H9 (cell line): ENCODE results near the gene DCAF6. TPM values are rescaled to one million over a fixed set of nuclear protein-coding genes. Genes with fewer than 3 reads are reported as not detected.

ENCODE experiments used
- DNase-seq: peaks from one replicate; pipeline ENCODE4 v3.0.0-alpha.2; 2017
- H2AFZ ChIP-seq: one replicate; pipeline ENCODE4 v1.6.1; 2013; ENCODE audit warnings: mild to moderate bottlenecking, low read length, control low read depth, moderate library complexity
- H2AK5ac ChIP-seq: 2 replicates; pipeline ENCODE4 v1.6.1; 2013; ENCODE audit warnings: low read length, control low read depth, mixed read lengths; ENCODE audit not compliant: insufficient read length
- H2BK120ac ChIP-seq: one replicate; pipeline ENCODE4 v1.6.1; 2013; ENCODE audit warnings: low read depth, mild to moderate bottlenecking, low read length, control low read depth, inconsistent platforms; ENCODE audit not compliant: poor library complexity, severe bottlenecking
- H2BK12ac ChIP-seq: 2 replicates; pipeline ENCODE4 v1.6.1; 2013; ENCODE audit warnings: low read length, control low read depth, mixed read lengths, low read depth; ENCODE audit not compliant: insufficient read length
- H2BK15ac ChIP-seq: 2 replicates; pipeline ENCODE4 v1.6.1; 2013; ENCODE audit warnings: low read depth, low read length, control low read depth
- H2BK20ac ChIP-seq: one replicate; pipeline ENCODE4 v1.6.1; 2013; ENCODE audit warnings: low read depth, mild to moderate bottlenecking, low read length, control low read depth, inconsistent platforms; ENCODE audit not compliant: poor library complexity, severe bottlenecking
- H2BK5ac ChIP-seq: 2 replicates; pipeline ENCODE4 v1.6.1; 2013; ENCODE audit warnings: low read length, control low read depth, mixed read lengths; ENCODE audit not compliant: insufficient read length
- H3K14ac ChIP-seq: 2 replicates; pipeline ENCODE4 v1.6.1; 2013; ENCODE audit warnings: low read length, control low read depth; ENCODE audit not compliant: insufficient read depth
- H3K18ac ChIP-seq: 2 replicates; pipeline ENCODE4 v1.6.1; 2013; ENCODE audit warnings: low read depth, mild to moderate bottlenecking, mixed read lengths, low read length, control low read depth; ENCODE audit not compliant: insufficient read length
- H3K23ac ChIP-seq: 2 replicates; pipeline ENCODE4 v1.6.1; 2013; ENCODE audit warnings: low read length, control low read depth, mixed read lengths, low read depth; ENCODE audit not compliant: insufficient read length
- H3K23me2 ChIP-seq: 2 replicates; pipeline ENCODE4 v1.6.1; 2013; ENCODE audit warnings: low read depth, mild to moderate bottlenecking, mixed read lengths, low read length, control low read depth; ENCODE audit not compliant: insufficient read length, poor library complexity, severe bottlenecking
- H3K27ac ChIP-seq: 2 replicates; pipeline ENCODE4 v1.5.1; 2013; ENCODE audit warnings: low read length, control low read depth, mixed read lengths, low read depth; ENCODE audit not compliant: insufficient read length
- H3K27me3 ChIP-seq: 2 replicates; pipeline ENCODE4 v1.6.1; 2013; ENCODE audit warnings: low read length, control low read depth, inconsistent platforms; ENCODE audit not compliant: insufficient read depth
- H3K4ac ChIP-seq: 2 replicates; pipeline ENCODE4 v1.6.1; 2013; ENCODE audit warnings: low read depth, mild to moderate bottlenecking, control low read depth, inconsistent platforms, low read length, moderate library complexity
- H3K4me1 ChIP-seq: 2 replicates; pipeline ENCODE4 v1.6.1; 2013; ENCODE audit warnings: low read length, control low read depth, inconsistent platforms; ENCODE audit not compliant: insufficient read depth
- H3K4me2 ChIP-seq: 2 replicates; pipeline ENCODE4 v1.6.1; 2013; ENCODE audit warnings: low read length, control low read depth, mixed read lengths; ENCODE audit not compliant: insufficient read length, insufficient read depth
- H3K56ac ChIP-seq: 2 replicates; pipeline ENCODE4 v1.6.1; 2013; ENCODE audit warnings: low read depth, mild to moderate bottlenecking, mixed read lengths, low read length, control low read depth; ENCODE audit not compliant: insufficient read length
- H3K79me1 ChIP-seq: 2 replicates; pipeline ENCODE4 v1.6.1; 2013; ENCODE audit warnings: low read depth, mild to moderate bottlenecking, moderate library complexity, low read length, control low read depth, inconsistent platforms; ENCODE audit not compliant: insufficient read depth, poor library complexity, severe bottlenecking
- H3K79me2 ChIP-seq: 2 replicates; pipeline ENCODE4 v1.6.1; 2013; ENCODE audit warnings: low read length, control low read depth, inconsistent platforms; ENCODE audit not compliant: insufficient read depth
- H3K9ac ChIP-seq: 2 replicates; pipeline ENCODE4 v1.6.1; 2013; ENCODE audit warnings: low read length, control low read depth, mixed read lengths; ENCODE audit not compliant: insufficient read length; ENCODE audit errors: extremely low read depth
- H3K9me3 ChIP-seq: one replicate; pipeline ENCODE4 v1.6.1; 2013; ENCODE audit warnings: low read depth, low read length, inconsistent platforms; ENCODE audit not compliant: control insufficient read depth
- H3T11ph ChIP-seq: one replicate; pipeline ENCODE4 v1.6.1; 2013; ENCODE audit warnings: mild to moderate bottlenecking, low read length, control low read depth, inconsistent platforms
- H4K20me1 ChIP-seq: one replicate; pipeline ENCODE4 v1.6.1; 2013; ENCODE audit not compliant: control insufficient read depth, insufficient read length, insufficient read depth
- H4K5ac ChIP-seq: 2 replicates; pipeline ENCODE4 v1.6.1; 2013; ENCODE audit warnings: low read depth, mild to moderate bottlenecking, mixed read lengths, low read length, control low read depth; ENCODE audit not compliant: insufficient read length
- H4K8ac ChIP-seq: replicated peaks from 2 replicates; pipeline ENCODE4 v1.6.1; 2013; ENCODE audit warnings: low read length, control low read depth, mixed read lengths, low read depth; ENCODE audit not compliant: insufficient read length
- H4K91ac ChIP-seq: 2 replicates; pipeline ENCODE4 v1.6.1; 2013; ENCODE audit warnings: low read depth, mild to moderate bottlenecking, moderate library complexity, mixed read lengths, low read length, control low read depth; ENCODE audit not compliant: insufficient read length
- H3K27ac Mint-ChIP-seq, 3 experiments: 2 replicates in 2 of 3; 3 replicates in 1 of 3; pipeline ENCODE4 v1.8.0; 2020 to 2021; ENCODE audit warnings: mixed read lengths in 3 of 3, mild to moderate bottlenecking in 1 of 3, moderate library complexity in 1 of 3
- H3K27me3 Mint-ChIP-seq: 2 replicates; pipeline ENCODE4 v1.8.0; 2021; ENCODE audit warnings: low read depth, mild to moderate bottlenecking, moderate library complexity, mixed read lengths
- H3K36me3 Mint-ChIP-seq, 3 experiments: 2 replicates in 2 of 3; 3 replicates in 1 of 3; pipeline ENCODE4 v1.8.0; 2020 to 2021; ENCODE audit warnings: low read depth in 3 of 3, mixed read lengths in 3 of 3; ENCODE audit not compliant: insufficient read depth in 1 of 3
- H3K4me1 Mint-ChIP-seq, 2 experiments: 2 replicates each; pipeline ENCODE4 v1.8.0; 2020; ENCODE audit warnings: mixed read lengths in 2 of 2
- H3K4me3 Mint-ChIP-seq, 2 experiments: 2 replicates in 1 of 2; 3 replicates in 1 of 2; pipeline ENCODE4 v1.8.0; 2020 to 2021; ENCODE audit warnings: mild to moderate bottlenecking in 2 of 2, mixed read lengths in 2 of 2, moderate library complexity in 1 of 2
- H3K9me3 Mint-ChIP-seq, 2 experiments: 2 replicates in 1 of 2; 3 replicates in 1 of 2; pipeline ENCODE4 v1.8.0; 2020; ENCODE audit warnings: mild to moderate bottlenecking in 2 of 2, mixed read lengths in 2 of 2, moderate library complexity in 1 of 2
- WGBS: extraction: QIAGEN DNeasy Blood & Tissue Kit; methylation state at CpG from one replicate; pipeline ENCODE4 v1.1.7; 2013; ENCODE audit warnings: missing lambda C conversion rate, low lambda C conversion rate, mixed read lengths; ENCODE audit not compliant: insufficient read length; ENCODE audit errors: extremely low coverage; 5-methylcytosine and 5-hydroxymethylcytosine counted together
- total RNA-seq: library from RNA; stranded (reverse); gene quantifications from 2 replicates; pipeline ENCODE4 v1.2.1, GENCODE V29; 2021
- TF ChIP-seq, protein P1 (sequence below): fragments of 200-600 bp; sonication (generic); conservative IDR thresholded peaks from 3 replicates; pipeline ENCODE4 v1.8.0; 2021; ENCODE audit warnings: antibody characterized with exemption, mild to moderate bottlenecking

DCAF6 gene
- total RNA-seq, 1 experiment from 2014 or later, result 16.0 TPM

DNA sequence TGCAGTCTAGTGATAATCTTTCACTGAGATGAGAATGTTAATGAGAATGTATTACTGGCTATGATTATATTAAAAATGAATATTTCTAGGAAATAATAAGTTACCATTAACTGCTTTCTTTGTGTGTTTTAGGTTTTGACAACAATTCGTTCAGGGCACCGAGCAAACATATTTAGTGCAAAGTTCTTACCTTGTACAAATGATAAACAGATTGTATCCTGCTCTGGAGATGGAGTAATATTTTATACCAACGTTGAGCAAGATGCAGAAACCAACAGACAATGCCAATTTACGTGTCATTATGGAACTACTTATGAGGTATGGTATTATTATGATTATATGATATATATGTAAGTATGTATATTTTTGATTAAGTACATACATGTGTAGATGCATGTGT is 38.2 kb downstream of the DCAF6 start:
- Histone ChIP-seq H4K5ac (no peak overlapping the region), H4K91ac (no peak overlapping the region), H3K56ac (no peak overlapping the region), H2AFZ (no peak overlapping the region), H3K14ac (no peak overlapping the region), H4K8ac (no peak overlapping the region), H2BK12ac (no peak overlapping the region), H3K27ac (no peak overlapping the region), H2AK5ac (no peak overlapping the region), H3K79me2 (no peaks in the 10 kb centered on the region), H3T11ph (no peak overlapping the region), H2BK5ac (no peak overlapping the region), H3K4me2 (no peak overlapping the region), H3K4me1 (no peaks in the 10 kb centered on the region), H3K23me2 (no peaks in the 10 kb centered on the region), H2BK120ac (no peak overlapping the region), H3K9ac (no peak overlapping the region), H3K23ac (no peak overlapping the region), H4K20me1 (no peaks in the 10 kb centered on the region), H2BK15ac (no peak overlapping the region), H2BK20ac (no peak overlapping the region), H3K4ac (no peak overlapping the region), H3K18ac (no peak overlapping the region), H3K9me3 (no peaks in the 10 kb centered on the region), H3K27me3 (no peaks in the 10 kb centered on the region), H3K79me1 (no peaks in the 10 kb centered on the region)
- no peak overlapping the region for H3K27ac Mint-ChIP-seq
- TF ChIP-seq, protein P1, sequence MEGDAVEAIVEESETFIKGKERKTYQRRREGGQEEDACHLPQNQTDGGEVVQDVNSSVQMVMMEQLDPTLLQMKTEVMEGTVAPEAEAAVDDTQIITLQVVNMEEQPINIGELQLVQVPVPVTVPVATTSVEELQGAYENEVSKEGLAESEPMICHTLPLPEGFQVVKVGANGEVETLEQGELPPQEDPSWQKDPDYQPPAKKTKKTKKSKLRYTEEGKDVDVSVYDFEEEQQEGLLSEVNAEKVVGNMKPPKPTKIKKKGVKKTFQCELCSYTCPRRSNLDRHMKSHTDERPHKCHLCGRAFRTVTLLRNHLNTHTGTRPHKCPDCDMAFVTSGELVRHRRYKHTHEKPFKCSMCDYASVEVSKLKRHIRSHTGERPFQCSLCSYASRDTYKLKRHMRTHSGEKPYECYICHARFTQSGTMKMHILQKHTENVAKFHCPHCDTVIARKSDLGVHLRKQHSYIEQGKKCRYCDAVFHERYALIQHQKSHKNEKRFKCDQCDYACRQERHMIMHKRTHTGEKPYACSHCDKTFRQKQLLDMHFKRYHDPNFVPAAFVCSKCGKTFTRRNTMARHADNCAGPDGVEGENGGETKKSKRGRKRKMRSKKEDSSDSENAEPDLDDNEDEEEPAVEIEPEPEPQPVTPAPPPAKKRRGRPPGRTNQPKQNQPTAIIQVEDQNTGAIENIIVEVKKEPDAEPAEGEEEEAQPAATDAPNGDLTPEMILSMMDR, result no peak
- no peaks in the 10 kb centered on the region for H3K27me3 Mint-ChIP-seq
- no peaks in the 10 kb centered on the region for H3K4me1 Mint-ChIP-seq
- H3K9me3 Mint-ChIP-seq, result peaks cover 0 to 2% of the 10 kb centered on the region in 2 experiments; a peak in 1 of 5 replicates
- H3K36me3 Mint-ChIP-seq, result peaks cover 21 to 31% (median 24%) of the 10 kb centered on the region in 3 experiments
- no peak for DNase-seq
- no peak overlapping the region for H3K4me3 Mint-ChIP-seq
- no CpG with 5 or more reads among the region's 4 CpGs for WGBS
